HepG2 (cell line): ENCODE results near the gene PARD3. TPM values are rescaled to one million over a fixed set of nuclear protein-coding genes. Genes with fewer than 3 reads are reported as not detected.

Experiments used
- ATAC-seq: fragments of 200-7000 bp; cut with Tn5 transposase; 3 replicates; pipeline ENCODE4 v1.9.1; 2020; ENCODE audit warnings: mild to moderate bottlenecking, moderate library complexity
- BruUV-seq: library from RNA; stranded (reverse); fragments of 400-500 nt; replicated peaks from 2 replicates; lab custom pipeline; 2021; lab: Mats Ljungman, UMichigan
- CTCF ChIA-PET: fragments of 300-600 bp; formaldehyde crosslinking; extraction: SDS; loops from one replicate; lab custom pipeline; 2021; ENCODE audit warnings: low total read pairs, inconsistent platforms, low intra/inter-chr PET ratio; lab: Yijun Ruan, JAX
- POLR2A ChIA-PET: fragments of 350-600 bp; sonication (Branson Sonifier 250); formaldehyde crosslinking; loops from one replicate; lab custom pipeline; 2020; ENCODE audit warnings: antibody characterized with exemption, inconsistent platforms; lab: Yijun Ruan, JAX
- DNase-seq: peaks from one replicate; pipeline ENCODE4 v3.0.0-alpha.2; 2015; ENCODE audit warnings: low spot score
- FAIRE-seq: peaks from 3 replicates; lab custom pipeline; 2011; peaks lifted over from hg19 to GRCh38; lab: Jason Lieb, UNC
- H2AFZ ChIP-seq: one replicate; pipeline ENCODE4 v1.6.1; 2011; ENCODE audit warnings: low read length, inconsistent platforms
- H3K27ac ChIP-seq: fragments of 300-600 bp; 3 replicates; pipeline ENCODE4 v1.8.0; 2011; ENCODE audit warnings: mixed run types, mild to moderate bottlenecking, mixed read lengths, low read length, inconsistent platforms; ENCODE audit not compliant: insufficient read depth; ENCODE audit errors: extremely low read length
- H3K27me3 ChIP-seq, 2 experiments: fragments of 200-600 bp in 1 of 2; 2 replicates in 1 of 2; 3 replicates in 1 of 2; pipeline versions ENCODE4 v1.6.0 to v1.8.0; 2011; ENCODE audit warnings: low read length in 2 of 2, mild to moderate bottlenecking in 2 of 2, moderate library complexity in 2 of 2, inconsistent platforms in 1 of 2; ENCODE audit not compliant: insufficient read depth in 2 of 2, control insufficient read depth in 1 of 2
- H3K36me3 ChIP-seq, 2 experiments: fragments of 200-600 bp in 1 of 2; replicated peaks in 1 of 2; 2 replicates in 1 of 2; 3 replicates in 1 of 2; pipeline versions ENCODE4 v1.5.1 to v1.8.0; 2011; ENCODE audit warnings: low read length in 2 of 2, inconsistent platforms in 1 of 2; ENCODE audit not compliant: insufficient read depth in 2 of 2, control insufficient read depth in 1 of 2
- H3K4me1 ChIP-seq: 2 replicates; pipeline ENCODE4 v1.5.1; 2012; ENCODE audit warnings: low read length, inconsistent platforms; ENCODE audit not compliant: insufficient read depth
- H3K4me2 ChIP-seq: 2 replicates; pipeline ENCODE4 v1.6.0; 2011; ENCODE audit warnings: low read depth, low read length, inconsistent platforms
- H3K4me3 ChIP-seq, 3 experiments: fragments of 200-600 bp in 1 of 3; sonication (generic), shearing (Covaris generic) in 1 of 3; replicated peaks in 1 of 3; 2 replicates each; pipeline ENCODE4 v1.5.1; 2011 to 2016; ENCODE audit warnings: low read length in 3 of 3, inconsistent platforms in 2 of 3, low read depth in 2 of 3, mild to moderate bottlenecking in 2 of 3, control low read depth in 1 of 3, mixed read lengths in 1 of 3; ENCODE audit not compliant: insufficient read depth in 1 of 3
- H3K79me2 ChIP-seq: one replicate; pipeline ENCODE4 v1.6.1; 2011; ENCODE audit warnings: low read length, inconsistent platforms; ENCODE audit not compliant: insufficient read depth
- H3K9ac ChIP-seq: 2 replicates; pipeline ENCODE4 v1.6.0; 2011; ENCODE audit warnings: mild to moderate bottlenecking, low read depth, low read length, inconsistent platforms; ENCODE audit not compliant: insufficient read depth
- H3K9me3 ChIP-seq: 2 replicates; pipeline ENCODE4 v1.5.1; 2012; ENCODE audit warnings: mild to moderate bottlenecking, low read length
- H4K20me1 ChIP-seq: 2 replicates; pipeline ENCODE4 v1.6.0; 2011; ENCODE audit warnings: inconsistent platforms, mild to moderate bottlenecking, low read length, moderate library complexity; ENCODE audit not compliant: insufficient read depth
- GABPA ChIP-seq, 2 experiments: IDR thresholded peaks; 2 replicates each; pipeline ENCODE4 v1.6.1; 2011 to 2016; ENCODE audit warnings: low read depth in 2 of 2, low read length in 1 of 2, missing biosample characterization in 1 of 2, missing genetic modification characterization in 1 of 2
- HNF1A ChIP-seq, 2 experiments: sonication (generic) in 1 of 2; formaldehyde crosslinking in 1 of 2; IDR thresholded peaks; 2 replicates each; pipeline versions ENCODE4 v1.4.0 to v1.6.1; 2016 to 2020; ENCODE audit warnings: borderline replicate concordance in 1 of 2, low read depth in 1 of 2, mild to moderate bottlenecking in 1 of 2, missing genetic modification reagents in 1 of 2
- MEF2D ChIP-seq: sonication (generic); formaldehyde crosslinking; IDR thresholded peaks from 2 replicates; pipeline ENCODE4 v1.5.1; 2020; ENCODE audit warnings: mild to moderate bottlenecking, missing genetic modification reagents
- MLXIP ChIP-seq: sonication (generic); formaldehyde crosslinking; IDR thresholded peaks from 2 replicates; pipeline ENCODE4 v1.9.0; 2021; ENCODE audit warnings: missing genetic modification reagents, borderline replicate concordance
- PRDM15 ChIP-seq: sonication (generic); formaldehyde crosslinking; IDR thresholded peaks from 2 replicates; pipeline ENCODE4 v1.4.0; 2020; ENCODE audit warnings: missing genetic modification reagents
- ZMYM3 ChIP-seq: sonication (generic); formaldehyde crosslinking; IDR thresholded peaks from 2 replicates; pipeline ENCODE4 v1.5.1; 2020; ENCODE audit warnings: mild to moderate bottlenecking, missing genetic modification reagents
- ZNF484 ChIP-seq: sonication (generic); formaldehyde crosslinking; IDR thresholded peaks from 2 replicates; pipeline ENCODE4 v1.5.1; 2020; ENCODE audit warnings: mild to moderate bottlenecking, low read depth, missing genetic modification reagents, borderline replicate concordance
- ZNF782 ChIP-seq: sonication (generic); formaldehyde crosslinking; IDR thresholded peaks from 2 replicates; pipeline ENCODE4 v1.4.0; 2020; ENCODE audit warnings: missing genetic modification reagents, mild to moderate bottlenecking, borderline replicate concordance
- WGBS: methylation state at CpG from one replicate; pipeline ENCODE4 v1.1.6; 2017; ENCODE audit warnings: low lambda C conversion rate; 5-methylcytosine and 5-hydroxymethylcytosine counted together
- in situ Hi-C: cut with HindIII; loops from 2 replicates; pipeline ENCODE4 v1.10.0; 2017; ENCODE audit warnings: low pct_unique_long_range_greater_than_20kb; ENCODE audit not compliant: extremely low pct_ligation_motif_present
- intact Hi-C: fragments of 100-400 bp; cut with micrococcal nuclease; formaldehyde crosslinking; loops from one replicate; pipeline ENCODE4 v1.10.0; 2022; ENCODE audit not compliant: unreplicated experiment
- polyA plus RNA-seq, 8 experiments: library from polyadenylated mRNA; depleted of rRNA in 3 of 8; stranded (reverse) in 7 of 8; unstranded in 1 of 8; fragments of >200 nt; fragmentation: Illumina TruSeq in 4 of 8; extraction: Trizol in 4 of 8; gene quantifications; 2 replicates each; pipeline versions ENCODE4 v1.2.1 to v1.2.3, GENCODE V29; 2011 to 2016; ENCODE audit warnings: low read depth in 4 of 8, missing spikeins in 1 of 8, mixed read lengths in 1 of 8; ENCODE audit not compliant: insufficient read depth in 1 of 8
- total RNA-seq, 5 experiments: library from RNA; depleted of rRNA; stranded (reverse); fragments of >200 nt; fragmentation: Illumina TruSeq; extraction: Trizol; gene quantifications; 2 replicates each; pipeline ENCODE4 v1.2.3, GENCODE V29; 2016; ENCODE audit warnings: low read depth in 1 of 5
- TF ChIP-seq, protein P1 (sequence below): sonication (generic); formaldehyde crosslinking; IDR thresholded peaks from 2 replicates; pipeline ENCODE4 v1.4.0; 2020; ENCODE audit warnings: missing genetic modification reagents

Gene PARD3
- total and polyA plus RNA-seq, 2 of the 13 experiments (the other 11 are each of a cell fraction or from before 2014, with no cell fraction given), result 40.9 to 60.0 TPM

GRCh38 chr10:34137201-34137600, 677.9 kb downstream of the PARD3 start (continued):
- no peak for TF ChIP-seq MLXIP (CRISPR knock-in tag)

DNA sequence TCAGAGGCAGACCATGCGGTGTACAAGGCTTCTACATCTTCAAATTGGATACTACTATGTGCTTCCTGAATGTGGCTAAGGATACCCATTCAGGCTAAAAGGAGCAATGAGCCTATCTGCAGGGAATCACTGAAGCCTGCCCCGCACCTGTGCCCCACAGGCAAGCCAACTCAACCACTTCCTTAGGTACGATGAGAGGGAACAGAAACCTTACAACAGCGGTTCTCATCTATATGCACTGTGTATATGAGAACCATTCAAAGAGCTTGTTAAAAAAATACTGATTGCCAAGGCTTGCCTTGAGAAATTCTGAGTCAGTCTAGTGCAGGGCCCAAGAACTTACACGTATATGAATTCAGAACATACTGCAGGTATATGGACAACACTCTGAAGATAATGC, 679.6 kb downstream of the PARD3 start:
- intact Hi-C loops, result no loop called here
- POLR2A ChIA-PET, result no interaction called here
- FAIRE-seq (no peak), DNase-seq (no peak), ATAC-seq (no peak)
- H3K27ac ChIP-seq, result no peak overlapping the region
- H2AFZ ChIP-seq, result no peak overlapping the region
- no peak overlapping the region for H3K4me2 ChIP-seq
- 96% methylated on average over 5 of the region's 5 CpGs for WGBS
- no peaks in the 10 kb centered on the region for H3K9me3 ChIP-seq
- CTCF ChIA-PET, result no interaction called here
- H3K27me3 ChIP-seq, result no peaks in the 10 kb centered on the region
- no peak overlapping the region for H3K9ac ChIP-seq
- BruUV-seq, result no TSS peak
- no peaks in the 10 kb centered on the region for H3K79me2 ChIP-seq
- H3K36me3 ChIP-seq, result peaks cover 0 to 2% of the 10 kb centered on the region in 2 experiments; a peak in 1 of 5 replicates
- in situ Hi-C loops, result loop anchor here (25.0 kb wide), 1 partner anchor 502 kb away; no protein-coding TSS in a partner anchor
- H3K4me3 ChIP-seq, result no peak overlapping the region
- H3K4me1 ChIP-seq, result no peaks in the 10 kb centered on the region
- no peaks in the 10 kb centered on the region for H4K20me1 ChIP-seq
- no peak for TF ChIP-seq ZMYM3 (CRISPR knock-in tag)
- TF ChIP-seq, protein P1, sequence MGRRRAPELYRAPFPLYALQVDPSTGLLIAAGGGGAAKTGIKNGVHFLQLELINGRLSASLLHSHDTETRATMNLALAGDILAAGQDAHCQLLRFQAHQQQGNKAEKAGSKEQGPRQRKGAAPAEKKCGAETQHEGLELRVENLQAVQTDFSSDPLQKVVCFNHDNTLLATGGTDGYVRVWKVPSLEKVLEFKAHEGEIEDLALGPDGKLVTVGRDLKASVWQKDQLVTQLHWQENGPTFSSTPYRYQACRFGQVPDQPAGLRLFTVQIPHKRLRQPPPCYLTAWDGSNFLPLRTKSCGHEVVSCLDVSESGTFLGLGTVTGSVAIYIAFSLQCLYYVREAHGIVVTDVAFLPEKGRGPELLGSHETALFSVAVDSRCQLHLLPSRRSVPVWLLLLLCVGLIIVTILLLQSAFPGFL (CRISPR knock-in tag), result no peak
- TF ChIP-seq MEF2D, result no peak
- TF ChIP-seq ZNF484 (CRISPR knock-in tag), result no peak
- no peak for TF ChIP-seq GABPA (IDR thresholded peaks at IDR 0.05; ENCODE audit: low read depth, low read length)
- TF ChIP-seq GABPA (CRISPR knock-in tag; IDR thresholded peaks at IDR 0.05; ENCODE audit: low read depth), result no peak
- no peak for TF ChIP-seq ZNF782
- no peak for TF ChIP-seq PRDM15 (CRISPR knock-in tag)
- TF ChIP-seq HNF1A (IDR thresholded peaks at IDR 0.05; ENCODE audit: low read depth), result no peak
- TF ChIP-seq HNF1A (CRISPR knock-in tag; IDR thresholded peaks at IDR 0.05; ENCODE audit: borderline replicate concordance), result no peak
